Activated CD8-positive, alpha-beta memory T cell treated with anti-CD3 and anti-CD28 coated beads, Interleukin-2, amount 50 U/mL, for 48 hours (primary cell): ENCODE data around the gene FNDC3B.
"Not testable (repeated sequence)": the region's sequence is repeated elsewhere in the genome, so short reads cannot be mapped to it uniquely, and the experiment has no call there.

Experiments used
- DNase-seq: peaks from one replicate; pipeline ENCODE4 v3.0.0-alpha.2; 2020

Gene FNDC3B

GRCh38 chr3:172352786-172353185, 313.4 kb downstream of the FNDC3B start:
- DNase-seq = no peak

- no peak for DNase-seq
These were observed 315.6 kb downstream of the FNDC3B start for GRCh38 chr3:172354931-172355499.

- DNase-seq = no peak
These were observed 316.5 kb downstream of the FNDC3B start for GRCh38 chr3:172355836-172356235.

- DNase-seq = no peak
These were observed 317.0 kb downstream of the FNDC3B start for GRCh38 chr3:172356427-172356826.

- DNase-seq = no peak
These were observed 318.7 kb downstream of the FNDC3B start for GRCh38 chr3:172357850-172358754.

- DNase-seq = no peak
These were observed 319.9 kb downstream of the FNDC3B start for GRCh38 chr3:172359231-172359630.

GRCh38 chr3:172359996-172360395, 320.6 kb downstream of the FNDC3B start:
- no peak for DNase-seq

- DNase-seq = no peak
These were observed 323.2 kb downstream of the FNDC3B start for GRCh38 chr3:172362583-172362982.

GRCh38 chr3:172364374-172365027, 325.1 kb downstream of the FNDC3B start:
- no peak for DNase-seq

GRCh38 chr3:172365028-172365567, 325.7 kb downstream of the FNDC3B start:
- no peak for DNase-seq

- no peak for DNase-seq
These were observed 328.1 kb downstream of the FNDC3B start for GRCh38 chr3:172367205-172368105.

- not testable (repeated sequence) for DNase-seq
These were observed 329.2 kb downstream of the FNDC3B start for GRCh38 chr3:172368556-172368955.

- DNase-seq = no peak
These were observed 330.3 kb downstream of the FNDC3B start for GRCh38 chr3:172369590-172370259.

GRCh38 chr3:172370419-172370818, 331.0 kb downstream of the FNDC3B start:
- DNase-seq = no peak

GRCh38 chr3:172371544-172371943, 332.2 kb downstream of the FNDC3B start:
- DNase-seq = no peak

GRCh38 chr3:172372895-172373294, 333.5 kb downstream of the FNDC3B start:
- DNase-seq = no peak

- DNase-seq = no peak
These were observed 334.5 kb downstream of the FNDC3B start for GRCh38 chr3:172373912-172374311.

- DNase-seq = no peak
These were observed 335.9 kb downstream of the FNDC3B start for GRCh38 chr3:172375206-172375850.

GRCh38 chr3:172376402-172376801, 337.0 kb downstream of the FNDC3B start:
- no peak for DNase-seq

GRCh38 chr3:172376881-172377280, 337.5 kb downstream of the FNDC3B start:
- no peak for DNase-seq

GRCh38 chr3:172378439-172378838, 339.1 kb downstream of the FNDC3B start:
- no peak for DNase-seq
